ENCODE data around the gene PARD6B. TPM values are rescaled to one million over a fixed set of nuclear protein-coding genes. Genes with fewer than 3 reads are reported as not detected.

Gene PARD6B
- total and polyA plus RNA-seq, 2 of the 13 experiments (the other 11 are each of a cell fraction or from before 2014, with no cell fraction given): 6.9 to 22.2 TPM

DNA sequence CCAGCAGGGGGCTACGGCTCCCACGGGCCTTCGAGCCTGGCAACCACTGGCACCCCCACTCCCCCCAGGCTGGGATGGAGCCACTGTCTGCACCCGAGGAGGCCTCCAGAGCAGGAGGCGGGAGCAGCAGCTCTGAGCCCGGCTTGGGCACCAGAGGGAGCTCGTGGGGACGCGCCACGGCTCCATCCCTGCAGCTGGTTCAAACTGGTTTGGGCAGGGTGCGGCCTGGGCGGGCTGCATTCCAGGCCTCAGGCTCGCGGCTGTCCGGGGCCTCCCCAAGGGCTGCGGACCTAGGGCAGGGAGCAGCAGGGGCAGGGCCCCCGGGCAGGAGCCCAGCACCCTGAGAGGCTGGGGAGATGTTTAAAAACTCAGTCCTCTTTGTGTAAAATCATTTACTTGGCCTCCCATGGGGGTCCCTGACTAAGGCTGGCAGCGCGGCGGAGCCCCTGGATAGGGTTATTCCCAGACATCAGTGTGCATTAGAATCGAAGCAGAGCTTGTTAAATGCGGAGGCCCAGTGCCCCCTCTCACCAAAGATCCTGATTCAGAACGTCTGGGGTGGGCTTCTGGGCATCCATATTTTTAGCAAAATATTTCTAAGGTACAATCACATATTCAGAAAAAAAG is 59.4 kb downstream of the PARD6B start (continued):
- TF ChIP-seq, protein P1, sequence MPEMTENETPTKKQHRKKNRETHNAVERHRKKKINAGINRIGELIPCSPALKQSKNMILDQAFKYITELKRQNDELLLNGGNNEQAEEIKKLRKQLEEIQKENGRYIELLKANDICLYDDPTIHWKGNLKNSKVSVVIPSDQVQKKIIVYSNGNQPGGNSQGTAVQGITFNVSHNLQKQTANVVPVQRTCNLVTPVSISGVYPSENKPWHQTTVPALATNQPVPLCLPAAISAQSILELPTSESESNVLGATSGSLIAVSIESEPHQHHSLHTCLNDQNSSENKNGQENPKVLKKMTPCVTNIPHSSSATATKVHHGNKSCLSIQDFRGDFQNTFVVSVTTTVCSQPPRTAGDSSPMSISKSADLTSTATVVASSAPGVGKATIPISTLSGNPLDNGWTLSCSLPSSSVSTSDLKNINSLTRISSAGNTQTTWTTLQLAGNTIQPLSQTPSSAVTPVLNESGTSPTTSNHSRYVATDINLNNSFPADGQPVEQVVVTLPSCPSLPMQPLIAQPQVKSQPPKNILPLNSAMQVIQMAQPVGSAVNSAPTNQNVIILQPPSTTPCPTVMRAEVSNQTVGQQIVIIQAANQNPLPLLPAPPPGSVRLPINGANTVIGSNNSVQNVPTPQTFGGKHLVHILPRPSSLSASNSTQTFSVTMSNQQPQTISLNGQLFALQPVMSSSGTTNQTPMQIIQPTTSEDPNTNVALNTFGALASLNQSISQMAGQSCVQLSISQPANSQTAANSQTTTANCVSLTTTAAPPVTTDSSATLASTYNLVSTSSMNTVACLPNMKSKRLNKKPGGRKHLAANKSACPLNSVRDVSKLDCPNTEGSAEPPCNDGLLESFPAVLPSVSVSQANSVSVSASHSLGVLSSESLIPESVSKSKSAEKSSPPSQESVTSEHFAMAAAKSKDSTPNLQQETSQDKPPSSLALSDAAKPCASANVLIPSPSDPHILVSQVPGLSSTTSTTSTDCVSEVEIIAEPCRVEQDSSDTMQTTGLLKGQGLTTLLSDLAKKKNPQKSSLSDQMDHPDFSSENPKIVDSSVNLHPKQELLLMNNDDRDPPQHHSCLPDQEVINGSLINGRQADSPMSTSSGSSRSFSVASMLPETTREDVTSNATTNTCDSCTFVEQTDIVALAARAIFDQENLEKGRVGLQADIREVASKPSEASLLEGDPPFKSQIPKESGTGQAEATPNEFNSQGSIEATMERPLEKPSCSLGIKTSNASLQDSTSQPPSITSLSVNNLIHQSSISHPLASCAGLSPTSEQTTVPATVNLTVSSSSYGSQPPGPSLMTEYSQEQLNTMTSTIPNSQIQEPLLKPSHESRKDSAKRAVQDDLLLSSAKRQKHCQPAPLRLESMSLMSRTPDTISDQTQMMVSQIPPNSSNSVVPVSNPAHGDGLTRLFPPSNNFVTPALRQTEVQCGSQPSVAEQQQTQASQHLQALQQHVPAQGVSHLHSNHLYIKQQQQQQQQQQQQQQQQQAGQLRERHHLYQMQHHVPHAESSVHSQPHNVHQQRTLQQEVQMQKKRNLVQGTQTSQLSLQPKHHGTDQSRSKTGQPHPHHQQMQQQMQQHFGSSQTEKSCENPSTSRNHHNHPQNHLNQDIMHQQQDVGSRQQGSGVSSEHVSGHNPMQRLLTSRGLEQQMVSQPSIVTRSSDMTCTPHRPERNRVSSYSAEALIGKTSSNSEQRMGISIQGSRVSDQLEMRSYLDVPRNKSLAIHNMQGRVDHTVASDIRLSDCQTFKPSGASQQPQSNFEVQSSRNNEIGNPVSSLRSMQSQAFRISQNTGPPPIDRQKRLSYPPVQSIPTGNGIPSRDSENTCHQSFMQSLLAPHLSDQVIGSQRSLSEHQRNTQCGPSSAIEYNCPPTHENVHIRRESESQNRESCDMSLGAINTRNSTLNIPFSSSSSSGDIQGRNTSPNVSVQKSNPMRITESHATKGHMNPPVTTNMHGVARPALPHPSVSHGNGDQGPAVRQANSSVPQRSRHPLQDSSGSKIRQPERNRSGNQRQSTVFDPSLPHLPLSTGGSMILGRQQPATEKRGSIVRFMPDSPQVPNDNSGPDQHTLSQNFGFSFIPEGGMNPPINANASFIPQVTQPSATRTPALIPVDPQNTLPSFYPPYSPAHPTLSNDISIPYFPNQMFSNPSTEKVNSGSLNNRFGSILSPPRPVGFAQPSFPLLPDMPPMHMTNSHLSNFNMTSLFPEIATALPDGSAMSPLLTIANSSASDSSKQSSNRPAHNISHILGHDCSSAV (CRISPR knock-in tag; IDR thresholded peaks at IDR 0.05; ENCODE audit: borderline replicate concordance): no peak
- TF ChIP-seq, protein P2, sequence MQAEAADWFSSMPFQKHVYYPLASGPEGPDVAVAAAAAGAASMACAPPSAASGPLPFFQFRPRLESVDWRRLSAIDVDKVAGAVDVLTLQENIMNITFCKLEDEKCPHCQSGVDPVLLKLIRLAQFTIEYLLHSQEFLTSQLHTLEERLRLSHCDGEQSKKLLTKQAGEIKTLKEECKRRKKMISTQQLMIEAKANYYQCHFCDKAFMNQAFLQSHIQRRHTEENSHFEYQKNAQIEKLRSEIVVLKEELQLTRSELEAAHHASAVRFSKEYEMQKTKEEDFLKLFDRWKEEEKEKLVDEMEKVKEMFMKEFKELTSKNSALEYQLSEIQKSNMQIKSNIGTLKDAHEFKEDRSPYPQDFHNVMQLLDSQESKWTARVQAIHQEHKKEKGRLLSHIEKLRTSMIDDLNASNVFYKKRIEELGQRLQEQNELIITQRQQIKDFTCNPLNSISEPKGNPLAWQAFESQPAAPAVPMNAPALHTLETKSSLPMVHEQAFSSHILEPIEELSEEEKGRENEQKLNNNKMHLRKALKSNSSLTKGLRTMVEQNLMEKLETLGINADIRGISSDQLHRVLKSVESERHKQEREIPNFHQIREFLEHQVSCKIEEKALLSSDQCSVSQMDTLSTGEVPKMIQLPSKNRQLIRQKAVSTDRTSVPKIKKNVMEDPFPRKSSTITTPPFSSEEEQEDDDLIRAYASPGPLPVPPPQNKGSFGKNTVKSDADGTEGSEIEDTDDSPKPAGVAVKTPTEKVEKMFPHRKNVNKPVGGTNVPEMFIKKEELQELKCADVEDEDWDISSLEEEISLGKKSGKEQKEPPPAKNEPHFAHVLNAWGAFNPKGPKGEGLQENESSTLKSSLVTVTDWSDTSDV (CRISPR knock-in tag; IDR thresholded peaks at IDR 0.05): 0 out of 2 replicates have a peak, but pooled peaks have one; percentile 83
- TF ChIP-seq ATF6 (CRISPR knock-in tag; conservative IDR thresholded peaks at IDR 0.05): no peak
- TF ChIP-seq NR2F1 (CRISPR knock-in tag; IDR thresholded peaks at IDR 0.05): no peak
- no peak for TF ChIP-seq MATR3 (CRISPR knock-in tag; IDR thresholded peaks at IDR 0.05)
- TF ChIP-seq SNAPC2 (CRISPR knock-in tag; IDR thresholded peaks at IDR 0.05): no peak
- no peak for TF ChIP-seq ZNF207 (IDR thresholded peaks at IDR 0.05; ENCODE audit: borderline replicate concordance)
- TF ChIP-seq RXRA (CRISPR knock-in tag; IDR thresholded peaks at IDR 0.05): peak; percentile 95
- peak; percentile 91 for TF ChIP-seq IKZF4 (CRISPR knock-in tag; IDR thresholded peaks at IDR 0.05; ENCODE audit: borderline replicate concordance, low read depth, not compliant biosample characterization)
- peak; percentile 93 for TF ChIP-seq DR1 (CRISPR knock-in tag; IDR thresholded peaks at IDR 0.05)
- no peak for TF ChIP-seq KAT2B (IDR thresholded peaks at IDR 0.05; ENCODE audit: borderline replicate concordance, low read depth, low read length)
- TF ChIP-seq, protein P3, sequence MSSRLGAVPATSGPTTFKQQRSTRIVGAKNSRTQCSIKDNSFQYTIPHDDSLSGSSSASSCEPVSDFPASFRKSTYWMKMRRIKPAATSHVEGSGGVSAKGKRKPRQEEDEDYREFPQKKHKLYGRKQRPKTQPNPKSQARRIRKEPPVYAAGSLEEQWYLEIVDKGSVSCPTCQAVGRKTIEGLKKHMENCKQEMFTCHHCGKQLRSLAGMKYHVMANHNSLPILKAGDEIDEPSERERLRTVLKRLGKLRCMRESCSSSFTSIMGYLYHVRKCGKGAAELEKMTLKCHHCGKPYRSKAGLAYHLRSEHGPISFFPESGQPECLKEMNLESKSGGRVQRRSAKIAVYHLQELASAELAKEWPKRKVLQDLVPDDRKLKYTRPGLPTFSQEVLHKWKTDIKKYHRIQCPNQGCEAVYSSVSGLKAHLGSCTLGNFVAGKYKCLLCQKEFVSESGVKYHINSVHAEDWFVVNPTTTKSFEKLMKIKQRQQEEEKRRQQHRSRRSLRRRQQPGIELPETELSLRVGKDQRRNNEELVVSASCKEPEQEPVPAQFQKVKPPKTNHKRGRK (CRISPR knock-in tag; IDR thresholded peaks at IDR 0.05): 0 out of 2 replicates have a peak, but pooled peaks have one; percentile 41
- TF ChIP-seq SETDB1 (CRISPR knock-in tag; IDR thresholded peaks at IDR 0.05; ENCODE audit: borderline replicate concordance): no peak

All from HepG2 (cell line).